ENCODE results near the gene KCNG4.

- TF ChIP-seq POLR2A (IDR thresholded peaks at IDR 0.05; ENCODE audit: low read depth, low read length), result no peak
- TF ChIP-seq POLR2AphosphoS5 (IDR thresholded peaks at IDR 0.05; ENCODE audit: low read depth, low read length), result no peak
Measured at GRCh38 chr16:84282533-84282932, 42.7 kb upstream of the KCNG4 start.
